ENCODE results near the gene COQ8A.

DNA sequence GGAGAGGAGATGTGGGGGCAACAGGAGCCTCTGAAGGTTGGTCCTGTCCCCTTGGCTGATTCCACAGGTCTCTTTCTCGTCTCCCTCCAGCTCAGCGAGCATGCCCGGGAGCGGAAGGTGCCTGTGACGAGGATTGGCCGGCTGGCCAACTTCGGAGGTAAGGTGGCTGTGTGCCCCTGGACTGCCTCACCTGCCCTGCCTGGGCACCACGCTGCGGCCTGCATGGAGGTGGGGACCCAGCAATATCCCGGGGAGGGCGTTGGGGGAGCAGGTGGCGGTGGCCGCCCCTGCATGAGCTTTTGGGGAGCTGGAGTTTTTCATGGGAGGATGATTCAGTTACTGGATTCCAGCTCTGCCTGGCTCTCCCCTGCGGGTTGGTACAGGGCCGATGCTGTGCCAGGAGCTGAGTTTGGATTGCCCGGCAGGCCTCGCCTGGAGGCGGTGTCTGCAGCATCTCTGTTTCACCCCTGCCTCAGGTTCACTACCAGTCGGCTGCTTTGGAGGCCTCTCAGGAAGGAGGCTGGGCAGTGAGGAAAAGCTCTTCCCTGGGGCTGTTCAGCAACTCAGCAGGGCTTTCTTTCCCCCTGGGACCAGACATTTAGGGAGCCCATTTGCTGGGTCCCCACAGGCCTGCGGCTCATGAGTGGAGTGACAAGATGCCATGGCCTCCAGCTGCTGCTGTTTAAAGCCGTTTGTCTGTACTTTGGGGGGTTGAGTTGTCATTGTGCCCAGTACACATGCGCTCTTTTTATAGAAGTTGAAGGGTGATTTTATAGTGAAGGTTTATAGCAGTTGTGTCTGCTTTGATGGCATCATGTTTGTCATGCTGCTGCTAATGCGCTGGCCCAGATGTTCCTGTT, 25.7 kb downstream of the COQ8A start:
- TF ChIP-seq, protein P1, sequence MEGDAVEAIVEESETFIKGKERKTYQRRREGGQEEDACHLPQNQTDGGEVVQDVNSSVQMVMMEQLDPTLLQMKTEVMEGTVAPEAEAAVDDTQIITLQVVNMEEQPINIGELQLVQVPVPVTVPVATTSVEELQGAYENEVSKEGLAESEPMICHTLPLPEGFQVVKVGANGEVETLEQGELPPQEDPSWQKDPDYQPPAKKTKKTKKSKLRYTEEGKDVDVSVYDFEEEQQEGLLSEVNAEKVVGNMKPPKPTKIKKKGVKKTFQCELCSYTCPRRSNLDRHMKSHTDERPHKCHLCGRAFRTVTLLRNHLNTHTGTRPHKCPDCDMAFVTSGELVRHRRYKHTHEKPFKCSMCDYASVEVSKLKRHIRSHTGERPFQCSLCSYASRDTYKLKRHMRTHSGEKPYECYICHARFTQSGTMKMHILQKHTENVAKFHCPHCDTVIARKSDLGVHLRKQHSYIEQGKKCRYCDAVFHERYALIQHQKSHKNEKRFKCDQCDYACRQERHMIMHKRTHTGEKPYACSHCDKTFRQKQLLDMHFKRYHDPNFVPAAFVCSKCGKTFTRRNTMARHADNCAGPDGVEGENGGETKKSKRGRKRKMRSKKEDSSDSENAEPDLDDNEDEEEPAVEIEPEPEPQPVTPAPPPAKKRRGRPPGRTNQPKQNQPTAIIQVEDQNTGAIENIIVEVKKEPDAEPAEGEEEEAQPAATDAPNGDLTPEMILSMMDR (IDR thresholded peaks at IDR 0.05; ENCODE audit: insufficient read depth, low read length): no peak
- TF ChIP-seq REST (IDR thresholded peaks at IDR 0.05; ENCODE audit: insufficient replicate concordance, low read depth) (no peak), POLR2AphosphoS5 (IDR thresholded peaks at IDR 0.05; ENCODE audit: low read depth) (no peak)
